ENCODE measurements around the gene ATAD3B.
"Not testable (repeated sequence)": the region's sequence is repeated elsewhere in the genome, so short reads cannot be mapped to it uniquely, and the experiment has no call there.

ATAD3B gene

DNA sequence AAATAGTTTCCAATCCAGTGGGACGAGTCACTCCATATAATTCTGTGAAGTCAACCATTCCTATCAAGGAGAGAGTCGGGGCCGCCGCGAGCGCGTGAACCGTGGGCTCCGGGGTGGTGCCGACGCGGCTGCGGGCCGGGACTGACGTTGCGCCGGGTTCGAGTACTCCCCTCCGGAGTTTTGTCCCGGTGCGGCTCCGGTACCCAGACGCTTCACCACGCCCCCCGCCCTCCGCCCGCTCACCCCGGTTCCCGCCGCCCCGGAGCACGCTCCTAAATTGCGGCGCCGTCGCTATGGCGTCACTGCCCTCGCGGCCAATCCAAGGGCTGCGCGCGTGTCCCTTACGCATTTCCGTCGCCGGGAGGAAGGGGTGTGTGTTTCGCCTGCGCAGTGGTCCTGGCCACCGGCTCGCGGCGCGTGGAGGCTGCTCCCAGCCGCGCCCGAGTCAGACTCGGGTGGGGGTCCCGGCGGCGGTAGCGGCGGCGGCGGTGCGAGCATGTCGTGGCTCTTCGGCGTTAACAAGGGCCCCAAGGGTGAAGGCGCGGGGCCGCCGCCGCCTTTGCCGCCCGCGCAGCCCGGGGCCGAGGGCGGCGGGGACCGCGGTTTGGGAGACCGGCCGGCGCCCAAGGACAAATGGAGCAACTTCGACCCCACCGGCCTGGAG, at the start of gene ATAD3B:
TSS of gene ATAD3B (plus strand) at position 377 of the 664 bp plus-strand sequence. CDS start at position 497, 120 bp downstream.
- peak; percentile 86 to 92 (median 88) for DNase-seq (ENCODE audit: low read depth in 3 of 3)

- no peak for DNase-seq (ENCODE audit: low read depth in 3 of 3)
Observed at GRCh38 chr1:1421907-1422464, 49.6 kb upstream of the ATAD3B start.

DNA sequence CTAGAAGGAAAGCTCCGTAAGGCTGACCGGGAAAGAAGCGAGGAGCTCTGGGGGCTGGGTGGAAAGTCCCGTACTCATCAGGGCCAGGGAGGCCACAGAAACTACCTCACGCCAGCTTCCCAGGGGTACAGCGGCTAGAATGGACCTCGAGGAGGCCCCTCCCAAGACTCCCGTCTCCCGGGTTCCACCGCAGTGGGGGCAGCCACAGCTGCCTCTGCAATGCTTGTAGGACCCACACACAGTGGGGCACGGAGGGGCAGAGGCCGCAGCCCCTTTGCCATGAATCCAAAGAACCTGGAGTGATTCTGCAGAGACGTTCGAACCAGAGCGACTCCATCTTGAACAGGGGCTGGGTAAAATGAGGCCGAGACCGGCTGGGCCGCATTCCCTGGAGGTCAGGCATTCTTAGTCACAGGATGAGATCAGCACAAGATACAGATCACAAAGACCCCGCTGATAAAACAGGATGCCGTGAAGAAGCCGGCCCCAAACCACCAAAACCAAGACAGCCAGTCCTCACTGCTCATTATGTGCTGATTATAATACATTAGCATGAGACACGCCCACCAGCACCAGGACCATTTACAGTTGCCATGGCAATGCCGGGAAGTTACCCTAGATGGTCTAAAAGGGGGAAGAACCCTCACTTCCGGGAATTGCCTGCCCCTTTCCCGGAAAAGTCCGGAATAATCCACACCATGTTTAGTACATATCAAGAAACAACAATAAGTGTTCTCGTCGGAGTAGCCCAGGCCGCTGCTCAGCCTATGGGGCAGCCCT, 48.9 kb upstream of the ATAD3B start:
- no peak for DNase-seq (ENCODE audit: low read depth in 3 of 3)

DNA sequence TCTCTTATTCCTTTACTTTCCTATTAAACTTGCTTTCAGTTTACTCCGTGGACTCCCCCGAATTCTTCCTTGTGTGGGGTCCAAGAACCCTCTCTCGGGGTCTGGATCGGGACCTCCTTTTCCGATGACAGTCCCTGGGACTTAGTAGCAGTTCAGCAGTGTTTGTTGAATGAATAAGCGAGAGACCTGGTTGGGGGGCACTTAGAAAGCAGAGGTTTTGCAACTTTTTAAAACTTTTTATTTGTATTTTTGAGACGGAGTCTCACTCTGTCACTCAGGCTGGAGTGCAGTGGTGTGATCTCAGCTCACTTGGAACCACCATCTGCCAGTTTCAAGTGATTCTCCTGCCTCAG, 48.3 kb upstream of the ATAD3B start:
- DNase-seq (ENCODE audit: low read depth in 3 of 3) = no peak

GRCh38 chr1:1424707-1425106, 46.9 kb upstream of the ATAD3B start:
- no peak for DNase-seq (ENCODE audit: low read depth in 3 of 3)

- no peak for DNase-seq (ENCODE audit: low read depth in 3 of 3)
Observed at GRCh38 chr1:1425426-1425752, 46.2 kb upstream of the ATAD3B start.

DNA sequence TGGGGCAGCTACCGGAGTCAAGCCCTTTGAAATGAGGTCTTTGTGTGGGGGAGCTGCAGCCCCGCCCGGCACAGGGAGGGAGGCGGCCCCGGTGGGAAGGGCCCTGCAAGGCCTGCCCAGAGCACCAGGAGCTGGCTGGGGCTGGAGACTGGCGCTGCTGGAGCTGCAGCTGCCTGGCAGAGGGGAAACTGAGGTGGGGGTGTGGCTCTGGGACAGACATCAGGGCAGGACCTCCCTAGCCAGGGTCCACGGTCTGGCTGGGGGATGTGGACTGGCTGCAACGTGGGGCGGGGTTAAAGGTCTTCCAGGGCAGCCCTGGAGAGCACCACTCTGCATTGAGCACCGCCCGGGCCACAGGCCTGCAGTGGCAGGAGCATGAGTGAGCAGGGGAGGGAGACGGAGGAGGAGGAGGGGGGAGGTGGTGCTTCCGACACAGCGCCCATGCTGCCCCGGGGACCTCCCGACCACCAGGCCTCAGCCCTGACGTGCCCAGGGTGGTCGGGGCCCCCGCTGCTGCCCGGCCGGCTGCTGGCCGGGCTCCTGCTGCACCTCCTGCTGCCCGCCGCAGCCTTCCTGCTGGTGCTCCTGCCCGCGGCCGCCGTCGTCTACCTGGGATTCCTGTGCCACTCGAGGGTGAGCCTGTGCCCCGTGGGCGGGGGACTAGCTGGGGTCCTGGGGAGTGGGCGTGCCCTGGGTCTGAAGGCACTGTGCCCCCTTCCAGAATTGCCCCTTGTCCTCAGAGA, 45.6 kb upstream of the ATAD3B start:
- DNase-seq (ENCODE audit: low read depth in 3 of 3) = no peak

DNA sequence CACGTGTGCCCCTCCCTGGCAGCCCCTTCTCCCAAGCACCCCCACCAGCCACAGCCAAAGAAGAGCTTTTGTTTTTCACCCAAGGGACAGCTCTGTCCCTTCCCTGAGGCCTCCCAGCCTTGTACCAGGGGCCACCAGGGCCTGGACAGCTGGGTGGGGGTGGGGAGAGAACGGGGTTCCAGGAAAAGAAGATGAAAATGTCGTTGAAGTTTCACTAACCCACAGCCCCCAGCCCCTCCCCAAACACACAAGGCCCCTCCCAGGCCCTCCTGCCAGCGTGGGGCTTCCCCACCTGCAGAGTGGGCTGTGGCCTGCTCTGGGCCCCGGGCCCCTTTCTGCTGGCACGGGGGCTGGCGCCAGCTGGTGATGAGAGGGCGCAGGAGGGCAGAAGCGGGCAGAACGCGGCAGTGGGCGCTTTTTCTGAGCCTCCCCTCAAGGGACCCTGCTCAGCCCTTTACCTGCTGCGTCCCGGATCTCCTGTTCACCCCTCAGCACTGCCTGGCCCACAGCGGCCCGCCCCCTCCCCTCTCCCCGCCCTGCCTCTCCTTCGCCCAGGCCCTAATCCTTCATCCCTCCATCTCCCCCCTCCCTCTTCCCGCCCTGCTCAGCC, 45.0 kb upstream of the ATAD3B start:
- DNase-seq (ENCODE audit: low read depth in 3 of 3) = no peak

DNA sequence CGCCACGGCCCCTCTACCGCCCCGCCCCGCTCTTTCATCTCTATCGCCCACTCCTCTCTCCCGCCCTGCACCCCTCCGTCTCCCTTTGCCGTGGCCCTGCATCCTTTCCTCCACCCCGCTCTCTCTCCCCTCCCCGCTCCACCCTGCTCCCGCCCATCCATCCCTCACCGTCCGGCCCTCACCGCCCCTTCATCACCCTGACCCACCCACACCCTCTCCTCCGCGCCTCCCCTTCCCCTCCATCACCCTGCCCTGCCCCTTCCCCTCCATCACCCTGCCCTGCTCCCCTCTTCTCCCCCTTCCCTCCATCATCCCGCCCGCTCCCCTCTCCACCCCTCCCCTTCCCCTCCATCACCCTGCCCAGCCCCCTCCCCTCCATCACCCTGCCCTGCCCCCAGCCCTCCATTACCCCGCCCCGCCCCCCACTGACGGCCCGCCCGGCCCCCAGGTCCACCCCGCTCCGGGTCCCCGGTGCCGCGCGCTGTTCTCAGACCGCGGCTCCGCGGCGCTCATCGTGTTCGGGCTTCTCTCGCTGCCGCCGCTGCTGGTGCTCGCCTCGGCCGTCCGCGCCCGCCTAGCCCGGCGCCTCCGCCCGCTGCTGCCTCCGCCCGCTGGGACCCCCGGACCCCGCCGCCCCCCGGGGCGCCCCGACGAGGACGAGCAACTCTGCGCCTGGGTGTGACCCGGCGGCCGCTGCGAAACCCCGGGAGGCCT, 44.3 kb upstream of the ATAD3B start:
- no peak for DNase-seq (ENCODE audit: low read depth in 3 of 3)

- no peak for DNase-seq (ENCODE audit: low read depth in 3 of 3)
Observed at GRCh38 chr1:1427820-1428148, 43.8 kb upstream of the ATAD3B start.

DNA sequence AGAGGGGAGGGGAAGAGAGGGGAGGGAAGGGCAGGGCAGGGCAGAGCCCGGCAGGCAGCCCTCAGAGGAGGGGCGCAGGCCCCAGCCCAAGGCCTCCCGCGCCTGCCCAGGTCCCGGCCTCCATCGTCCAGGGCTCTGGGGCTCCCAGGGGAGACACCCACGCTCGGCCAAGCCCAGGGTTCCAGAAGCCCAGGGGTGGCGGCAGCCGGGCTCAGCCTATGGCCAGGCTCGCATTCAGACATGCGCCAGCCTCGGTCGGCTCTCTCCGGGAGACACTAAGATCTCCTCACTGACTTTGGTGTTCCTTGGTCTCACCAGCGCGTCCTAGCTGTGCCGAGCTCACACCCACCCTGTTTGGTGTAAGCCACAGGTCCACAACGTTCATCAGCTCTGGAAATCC, 43.4 kb upstream of the ATAD3B start:
- DNase-seq (ENCODE audit: low read depth in 3 of 3) = no peak

DNA sequence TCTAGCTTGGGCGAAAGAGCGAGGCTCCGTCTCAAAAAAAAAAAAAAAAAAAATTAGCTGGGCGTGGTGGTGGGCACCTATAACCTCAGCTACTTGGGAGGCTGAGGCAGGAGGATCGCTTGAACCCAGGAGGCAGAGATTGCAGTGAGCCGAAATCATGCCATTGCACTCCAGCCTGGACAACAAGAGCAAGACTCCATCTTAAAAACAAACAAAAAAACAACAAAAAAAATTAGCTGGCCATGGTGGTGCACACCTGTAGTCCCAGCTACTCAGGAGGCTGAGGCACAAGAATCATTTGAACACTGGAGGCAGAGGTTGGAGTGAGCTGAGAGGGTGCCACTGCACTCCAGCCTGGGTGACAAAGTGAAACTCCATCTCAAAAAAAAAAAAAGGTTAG, 42.6 kb upstream of the ATAD3B start:
- not testable (repeated sequence) for DNase-seq (ENCODE audit: low read depth in 3 of 3)

DNA sequence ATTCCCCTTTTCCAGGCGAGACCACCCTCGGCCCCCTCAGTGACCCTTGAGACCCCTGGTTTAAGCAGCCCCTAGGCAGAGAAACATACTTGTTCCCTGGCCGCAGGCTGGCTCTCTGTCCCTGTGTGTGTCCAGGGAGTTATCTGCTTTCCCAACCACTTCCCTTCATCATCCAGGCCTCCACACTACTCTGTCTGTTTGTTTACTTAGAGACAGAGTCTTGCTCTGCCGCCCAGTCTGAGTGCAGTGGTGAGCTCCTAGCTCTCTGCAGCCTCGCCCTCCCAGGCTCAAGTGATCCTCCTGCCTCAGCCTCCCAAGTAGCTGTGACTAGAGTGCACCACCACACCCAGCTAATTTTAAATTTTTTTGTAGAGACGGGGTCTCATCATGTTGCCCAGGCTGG, 41.9 kb upstream of the ATAD3B start:
- DNase-seq (ENCODE audit: low read depth in 3 of 3) = no peak

GRCh38 chr1:1430114-1430982, 41.2 kb upstream of the ATAD3B start:
- no peak for DNase-seq (ENCODE audit: low read depth in 3 of 3)

DNA sequence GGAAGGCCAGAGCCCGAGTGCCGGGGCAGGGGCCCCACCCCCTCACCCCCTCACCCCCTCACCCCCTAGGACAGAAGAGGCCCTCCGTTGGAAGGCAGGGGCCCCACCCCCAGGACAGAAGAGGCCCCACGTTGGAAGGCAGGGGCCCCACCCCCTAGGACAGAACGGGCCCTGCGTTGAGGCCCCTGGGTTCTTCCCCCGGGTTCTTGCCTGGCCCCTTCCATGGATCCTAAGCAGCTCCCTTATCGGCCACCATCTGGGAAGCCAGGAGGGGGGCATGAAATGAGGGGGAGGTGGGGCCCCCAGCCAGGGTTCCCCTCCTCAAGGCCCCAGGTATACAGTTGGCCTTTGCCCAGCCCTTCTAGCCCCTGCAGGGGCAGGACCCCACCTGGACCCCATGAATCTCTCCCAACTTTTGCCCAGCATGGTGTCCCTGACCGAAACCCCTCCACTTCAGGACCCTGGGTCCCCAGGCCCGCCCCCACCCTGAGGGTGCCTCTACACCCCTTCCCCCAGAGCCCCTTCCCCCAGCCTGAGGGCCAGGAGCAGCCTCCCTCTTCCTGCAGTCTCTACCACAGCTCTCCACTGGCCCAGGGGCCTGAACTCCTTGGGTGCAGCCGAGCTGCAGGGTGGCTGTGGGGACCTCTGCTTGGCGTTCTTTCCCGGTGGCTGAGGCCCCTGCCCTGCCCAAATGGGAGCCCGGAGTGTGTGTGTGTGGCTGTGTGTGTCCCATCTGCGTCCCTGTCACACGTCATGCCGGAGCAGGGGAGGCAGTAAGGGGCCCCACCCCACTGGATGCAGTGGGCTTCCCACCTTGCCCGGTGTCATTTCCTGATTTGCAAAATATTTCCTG, 40.3 kb upstream of the ATAD3B start:
- no peak for DNase-seq (ENCODE audit: low read depth in 3 of 3)

GRCh38 chr1:1431845-1432273, 39.7 kb upstream of the ATAD3B start:
- DNase-seq (ENCODE audit: low read depth in 3 of 3) = no peak

- no peak for DNase-seq (ENCODE audit: low read depth in 3 of 3)
Observed at GRCh38 chr1:1432274-1432950, 39.2 kb upstream of the ATAD3B start.

- DNase-seq (ENCODE audit: low read depth in 3 of 3) = no peak
Observed at GRCh38 chr1:1432951-1433803, 38.4 kb upstream of the ATAD3B start.

All from stimulated activated CD4-positive, alpha-beta T cell treated with anti-CD3 and anti-CD28 coated beads, TNF-alpha, amount 100 ng/mL, for 4 hours (primary cell).